GM12801 (cell line): ENCODE results near the gene HOXB3.

Experiments used
- CTCF ChIP-seq: IDR thresholded peaks from one replicate; pipeline ENCODE4 v1.5.1; 2011; ENCODE audit warnings: control low read depth; ENCODE audit not compliant: insufficient read length; ENCODE audit errors: extremely low read depth

HOXB3 gene

GRCh38 chr17:48592057-48592514, 2.0 kb upstream of the HOXB3 start:
- no peak for TF ChIP-seq CTCF

GRCh38 chr17:48591255-48592056, 1.4 kb upstream of the HOXB3 start:
- no peak for TF ChIP-seq CTCF

GRCh38 chr17:48590607-48591161, 643 bp upstream of the HOXB3 start:
- TF ChIP-seq CTCF, result no peak

GRCh38 chr17:48589060-48589830, 796 bp downstream of the HOXB3 start:
- no peak for TF ChIP-seq CTCF

GRCh38 chr17:48588528-48588927, 1.5 kb downstream of the HOXB3 start:
- TF ChIP-seq CTCF, result no peak

GRCh38 chr17:48588074-48588415, 2.0 kb downstream of the HOXB3 start:
- TF ChIP-seq CTCF, result no peak

- TF ChIP-seq CTCF, result no peak
Measured at GRCh38 chr17:48587276-48588073, 2.6 kb downstream of the HOXB3 start.
